Adipose tissue (tissue), 3 donors: ENCODE measurements around the gene ANAPC13. TPM values are rescaled to one million over a fixed set of nuclear protein-coding genes. Genes with fewer than 3 reads are reported as not detected.
A peak's percentile ranks its signal among the peaks of the same experiment; 100 is the strongest.

Experiments
- H3K27ac ChIP-seq: one replicate; pipeline ENCODE4 v1.5.1; 2013; ENCODE audit warnings: low read depth, low read length
- WGBS, 3 donors: extraction: QIAGEN DNeasy Blood & Tissue Kit; methylation state at CpG; one replicate each; pipeline ENCODE4 v1.1.7; 2013; 5-methylcytosine and 5-hydroxymethylcytosine counted together
- polyA plus RNA-seq, 3 donors: library from polyadenylated mRNA; stranded (reverse); fragments of 200-250 nt; gene quantifications; one replicate each; pipeline ENCODE4 v1.2.3, GENCODE V29; 2013
- donor health status: healthy with polysubstance abuse.
- donor health status: Bipolar disorder and iron deficiency.
- donor health status: healthy.

The ANAPC13 gene
- 100 to 1,000 TPM in 1 of 3 donors, 10 to 100 TPM in 2; 34.3 to 102 (median 59.0) TPM for polyA plus RNA-seq

DNA sequence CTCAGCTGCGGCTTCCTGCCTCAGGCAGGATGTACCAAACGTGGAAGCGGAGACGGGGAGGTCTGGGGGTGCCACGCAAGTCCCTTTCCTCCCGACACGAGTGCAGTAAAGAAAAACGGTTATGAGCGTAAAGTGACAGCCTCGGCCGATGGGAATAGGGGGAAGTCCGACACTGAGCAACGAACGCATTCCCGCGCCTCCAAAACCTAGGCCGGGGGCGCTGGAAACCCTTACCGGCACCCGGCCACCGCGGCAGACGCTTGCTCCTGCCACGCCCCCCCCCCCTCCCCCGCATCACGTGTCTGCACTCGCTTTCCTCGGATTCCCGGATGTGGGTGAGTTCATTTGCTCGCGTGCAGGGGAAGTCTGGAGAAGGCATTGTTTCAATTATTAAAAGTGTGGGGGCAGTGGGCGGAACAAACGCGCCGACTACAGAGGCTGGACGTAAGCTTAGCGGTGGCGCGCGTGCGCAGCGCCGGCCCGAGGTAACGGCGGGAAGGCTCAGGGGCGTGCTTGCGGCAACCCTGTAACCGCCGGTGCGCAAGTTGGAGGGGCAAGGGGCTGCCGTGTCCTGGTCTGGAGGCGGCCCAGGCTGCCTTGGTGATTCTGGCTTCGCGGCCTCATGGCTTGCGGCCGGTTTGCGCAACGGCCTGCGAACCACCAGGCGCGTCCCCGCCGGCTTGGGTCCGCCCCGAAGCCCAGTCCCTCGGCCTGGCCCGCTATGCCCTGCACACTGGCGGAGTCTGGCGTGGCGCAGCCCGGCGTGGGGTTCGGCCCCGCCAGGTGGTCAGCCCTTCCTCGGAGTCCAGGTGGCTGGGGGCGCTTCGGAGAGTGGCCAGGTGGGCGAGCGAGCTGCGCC, at the start of gene ANAPC13, which contains the start of gene CEP63:
TSS of gene ANAPC13 (minus strand) at position 268 of the 859 bp plus-strand sequence. CDS start 3,081 bp downstream, outside the sequence.
TSS of gene CEP63 (plus strand) at position 340 of the 859 bp plus-strand sequence. CDS start 9,264 bp downstream, outside the sequence.
- WGBS, 3 donors: 0% methylated on average over 77 to 81 of the region's 81 CpGs
- H3K27ac ChIP-seq: peak within 1 kb of the TSS; percentile 82

GRCh38 chr3:134535186-134535970, 49.6 kb upstream of the ANAPC13 start:
- WGBS, 3 donors: 77 to 99% (median 78%) methylated on average over 4 of the region's 4 CpGs
- H3K27ac ChIP-seq: no peak overlapping the region

DNA sequence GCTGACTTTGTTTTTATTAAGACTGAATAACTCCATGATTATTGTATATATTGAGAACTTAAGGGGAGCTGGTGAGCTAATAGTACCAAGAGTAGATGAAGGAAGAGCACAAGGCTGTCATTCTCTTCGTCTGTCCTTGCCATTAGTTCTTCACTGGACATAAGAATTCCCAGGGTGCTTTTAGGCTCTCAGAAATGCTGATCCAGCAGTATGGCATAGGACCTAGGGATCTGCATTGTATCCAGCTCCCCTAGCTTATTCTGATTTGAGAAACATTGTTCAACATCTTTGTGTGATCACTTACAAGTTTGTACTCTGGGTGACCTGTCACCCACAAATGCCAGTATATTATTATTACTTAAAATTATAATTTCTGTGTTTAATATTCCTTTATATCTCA, 47.7 kb upstream of the ANAPC13 start:
- 61 to 86% (median 81%) methylated on average over 1 of the region's 1 CpG for WGBS, 3 donors
- no peak overlapping the region for H3K27ac ChIP-seq

DNA sequence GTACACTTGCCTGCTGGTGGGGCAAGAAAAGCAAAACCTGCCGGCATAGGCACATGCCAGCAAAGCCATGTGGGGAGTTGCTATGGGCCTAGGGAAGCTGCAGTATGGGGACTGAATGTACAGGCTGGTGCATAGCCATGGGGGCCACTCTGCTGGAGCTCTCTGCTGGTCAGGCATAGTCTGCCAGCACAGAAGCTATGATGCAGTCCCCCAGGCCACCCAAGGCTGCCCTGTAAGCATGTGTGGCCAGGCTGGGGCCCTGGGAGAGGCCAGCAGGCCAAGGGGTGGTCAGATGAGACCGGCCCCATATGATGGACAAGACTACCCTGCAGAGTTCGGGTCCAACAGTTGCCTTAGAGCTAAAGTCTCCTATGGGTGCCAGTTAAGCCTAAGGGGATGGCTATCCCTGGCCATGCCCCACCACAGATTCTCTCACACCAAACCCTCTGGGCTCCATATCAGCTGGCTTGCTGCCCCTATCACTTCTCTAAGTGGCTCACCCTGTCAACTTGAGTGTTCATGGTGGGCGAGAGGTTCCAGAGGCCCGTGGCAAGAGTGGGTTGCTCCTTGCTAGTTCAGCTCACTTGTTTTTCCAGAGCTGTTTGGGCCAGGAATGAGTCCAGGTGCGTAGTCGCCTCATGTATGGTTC, 41.9 kb upstream of the ANAPC13 start:
- whole genome bisulfite sequencing, 3 donors: 98 to 99% (median 98%) methylated on average over 7 of the region's 7 CpGs
- H3K27ac ChIP-seq: no peak overlapping the region

GRCh38 chr3:134527037-134527436, 41.3 kb upstream of the ANAPC13 start:
- WGBS, 3 donors: 95 to 98% (median 97%) methylated on average over 4 of the region's 4 CpGs
- H3K27ac ChIP-seq: no peak overlapping the region

DNA sequence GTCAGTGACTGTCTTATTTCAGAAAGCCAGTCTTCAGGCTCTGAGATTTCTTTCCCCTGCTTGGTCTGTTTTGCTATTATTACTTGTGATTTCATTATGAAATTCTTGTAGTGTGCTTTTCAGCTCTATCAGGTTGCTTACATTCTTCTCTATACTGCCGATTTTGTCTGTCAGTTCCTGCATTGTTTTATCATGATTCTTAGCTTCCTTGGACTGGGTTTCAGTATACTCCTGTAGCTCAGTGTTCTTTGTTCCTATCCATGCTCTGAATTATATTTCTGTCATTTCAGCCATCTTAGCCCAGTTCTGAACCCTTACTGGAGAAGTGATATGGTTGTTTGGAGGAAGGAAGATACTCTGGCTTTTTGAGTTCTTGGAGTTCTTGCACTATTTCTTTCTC, 40.5 kb upstream of the ANAPC13 start:
- H3K27ac ChIP-seq: no peak overlapping the region
- 91 to 97% (median 94%) methylated on average over 1 of the region's 1 CpG for WGBS, 3 donors

GRCh38 chr3:134525293-134525692, 39.5 kb upstream of the ANAPC13 start:
- no peak overlapping the region for H3K27ac ChIP-seq

DNA sequence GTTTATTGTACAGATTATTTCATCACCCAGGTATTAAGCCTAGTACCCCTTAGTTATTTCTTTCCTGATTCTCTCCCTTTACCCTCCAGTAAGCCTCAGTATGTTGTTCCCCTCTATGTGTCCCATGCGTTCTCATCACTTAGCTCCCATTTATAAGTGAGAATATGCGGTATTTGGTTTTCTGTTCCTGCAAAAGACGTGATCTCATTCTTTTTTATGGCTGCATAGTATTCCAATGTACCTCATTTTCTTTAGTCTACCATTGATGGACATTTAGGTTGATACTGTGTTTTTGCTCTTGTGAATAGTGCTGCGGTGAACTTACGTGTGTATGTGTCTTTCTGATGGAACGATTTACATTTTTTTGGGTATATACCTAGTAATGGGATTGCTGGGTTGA, 36.8 kb upstream of the ANAPC13 start:
- WGBS, 3 donors: 97 to 99% (median 98%) methylated on average over 6 of the region's 6 CpGs
- no peak overlapping the region for H3K27ac ChIP-seq

- H3K27ac ChIP-seq: no peak overlapping the region
Measured at GRCh38 chr3:134517791-134518190, 32.0 kb upstream of the ANAPC13 start.

- no peak overlapping the region for H3K27ac ChIP-seq
- 50 to 77% (median 52%) methylated on average over 3 of the region's 3 CpGs for WGBS, 3 donors
Measured at GRCh38 chr3:134516905-134517304, 31.1 kb upstream of the ANAPC13 start.

GRCh38 chr3:134511500-134511899, 25.7 kb upstream of the ANAPC13 start:
- H3K27ac ChIP-seq: no peak overlapping the region
- 52 to 98% (median 66%) methylated on average over 2 of the region's 2 CpGs for WGBS, 3 donors

- WGBS, 3 donors: 60 to 85% (median 67%) methylated on average over 3 of the region's 3 CpGs
Measured at GRCh38 chr3:134505485-134505884, 19.7 kb upstream of the ANAPC13 start.

DNA sequence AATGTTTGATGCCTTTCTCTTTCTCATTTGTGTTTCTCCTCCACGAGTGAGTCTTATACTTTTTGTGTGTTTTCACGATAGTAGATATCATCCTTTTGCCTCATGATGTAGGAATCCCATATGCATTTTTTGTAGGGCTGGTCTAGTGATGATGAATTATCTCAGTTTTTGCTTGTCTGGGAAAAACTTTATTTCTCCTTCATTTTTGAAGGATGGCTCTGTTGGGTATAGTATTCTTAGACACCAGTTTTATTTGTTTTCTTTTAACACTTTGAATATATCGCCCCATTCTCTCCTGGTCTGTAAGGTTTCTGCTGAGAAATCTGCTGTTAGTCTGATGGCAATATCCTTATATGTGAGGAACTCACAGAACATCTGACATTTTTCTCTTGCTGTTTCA, 18.3 kb upstream of the ANAPC13 start:
- 63 to 91% (median 67%) methylated on average over 3 of the region's 3 CpGs for WGBS, 3 donors
- H3K27ac ChIP-seq: no peak overlapping the region

More at GRCh38 chr3:134505485-134505884, 19.7 kb upstream of the ANAPC13 start:
- no peak overlapping the region for H3K27ac ChIP-seq

DNA sequence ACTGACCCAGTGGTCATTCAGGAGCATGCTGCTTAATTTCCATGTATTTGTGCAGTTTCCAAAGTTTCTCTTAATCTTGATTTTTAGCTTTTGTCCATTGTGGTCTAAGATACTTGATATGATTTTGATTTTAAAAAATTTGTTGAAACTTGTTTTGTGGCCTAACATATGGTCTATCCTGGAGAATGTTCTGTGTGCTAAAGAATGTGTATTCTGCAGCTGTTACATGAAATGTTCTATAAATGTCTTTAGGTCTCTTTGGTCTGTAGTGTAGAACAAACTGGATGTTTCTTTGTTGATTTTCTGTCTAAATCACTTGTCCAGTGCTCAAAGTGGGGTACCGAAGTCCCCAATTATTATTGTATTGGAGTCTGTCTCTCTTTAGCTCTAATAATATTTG, 17.5 kb upstream of the ANAPC13 start:
- H3K27ac ChIP-seq: no peak overlapping the region
- WGBS, 3 donors: 98 to 100% (median 100%) methylated on average over 1 of the region's 1 CpG

GRCh38 chr3:134496471-134497071, 10.8 kb upstream of the ANAPC13 start:
- 61 to 78% (median 71%) methylated on average over 3 of the region's 3 CpGs for WGBS, 3 donors
- H3K27ac ChIP-seq: no peak overlapping the region

DNA sequence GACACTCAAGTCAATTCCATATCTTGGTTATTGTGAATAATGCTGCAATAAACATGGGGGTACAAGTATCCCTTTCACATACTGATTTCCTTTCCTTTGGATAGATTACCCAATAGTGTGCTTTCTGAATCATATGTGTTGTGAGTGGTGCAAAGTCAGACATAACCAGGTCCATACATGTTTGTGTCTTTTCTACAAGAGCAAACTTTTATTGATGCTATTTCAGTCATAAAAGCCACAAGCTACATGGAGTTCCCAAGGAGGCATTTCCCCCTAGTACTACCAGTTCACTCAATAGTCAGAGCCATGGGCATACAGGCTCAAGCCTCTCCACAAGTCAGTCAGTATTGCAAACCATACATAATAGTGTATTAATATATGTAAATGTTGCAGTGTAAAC, 10.2 kb upstream of the ANAPC13 start:
- H3K27ac ChIP-seq: no peak overlapping the region

- no peak overlapping the region for H3K27ac ChIP-seq
- whole genome bisulfite sequencing, 3 donors: 61 to 88% (median 71%) methylated on average over 5 of the region's 5 CpGs
Measured at GRCh38 chr3:134494495-134494894, 8.7 kb upstream of the ANAPC13 start.

DNA sequence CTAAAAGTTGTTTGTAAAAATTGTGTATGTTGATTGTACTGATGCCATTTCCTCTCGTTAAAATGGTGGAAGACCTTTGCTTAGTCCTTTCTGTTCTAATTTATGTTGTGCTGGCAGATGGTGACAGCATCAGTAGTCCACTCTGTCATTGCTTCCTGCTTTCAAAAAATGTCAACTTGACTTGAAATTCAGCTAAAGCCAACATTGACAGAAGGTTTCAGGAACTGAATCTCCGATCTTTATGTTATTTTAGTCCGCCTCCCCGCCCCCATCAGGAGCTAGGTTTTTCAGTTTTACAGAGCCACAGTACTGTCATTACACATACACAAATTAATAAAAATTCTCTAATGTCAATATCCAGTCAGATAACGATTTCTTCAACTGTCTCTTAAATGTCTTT, 1.6 kb upstream of the ANAPC13 start:
- H3K27ac ChIP-seq: no peak overlapping the region
- WGBS, 3 donors: 43 to 54% (median 51%) methylated on average over 5 of the region's 5 CpGs
